HG03457 (cell line): ENCODE results near the gene KREMEN2.

Source experiments
- ATAC-seq: cut with Tn5 transposase; IDR thresholded peaks from one replicate; pipeline ENCODE4 v1.9.1; 2021; ENCODE audit warnings: moderate number of reproducible peaks; ENCODE audit not compliant: unreplicated experiment

The KREMEN2 gene

DNA sequence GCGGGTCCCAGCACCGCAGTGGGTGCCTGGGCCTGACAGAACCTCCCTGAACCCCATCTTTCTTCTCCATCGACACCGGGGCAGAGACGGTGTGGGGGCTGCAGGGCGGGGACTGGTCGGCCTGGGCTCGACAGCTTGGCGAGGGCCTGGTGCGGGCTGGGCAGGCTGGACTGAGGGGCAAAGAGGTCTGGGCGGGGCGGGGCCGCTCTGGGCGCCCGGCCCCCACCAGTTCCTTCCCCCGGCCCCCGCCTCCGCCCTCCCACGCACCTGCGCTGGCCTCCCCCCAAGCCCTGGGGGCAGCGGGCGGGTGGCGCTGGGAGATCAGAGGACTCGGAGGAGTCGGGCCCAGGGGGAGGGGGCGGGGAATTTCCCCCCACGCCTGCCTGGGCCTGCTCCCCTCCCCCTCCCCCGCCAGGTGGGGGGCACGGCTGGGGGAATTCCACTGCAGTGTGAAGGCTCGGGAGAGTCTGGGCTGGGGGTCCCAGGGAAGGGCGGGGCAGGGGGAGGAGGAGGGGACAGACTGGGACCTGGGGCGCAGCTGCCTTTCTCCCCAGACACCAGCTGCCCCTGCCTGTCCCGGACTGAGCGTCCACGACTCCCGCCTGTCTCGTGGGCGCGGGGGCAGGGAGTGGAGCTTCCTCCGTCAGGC lies 877 bp upstream of the KREMEN2 start:
- ATAC-seq: no peak

- ATAC-seq: no peak
Observed at GRCh38 chr16:2964475-2965336, 631 bp downstream of the KREMEN2 start.

DNA sequence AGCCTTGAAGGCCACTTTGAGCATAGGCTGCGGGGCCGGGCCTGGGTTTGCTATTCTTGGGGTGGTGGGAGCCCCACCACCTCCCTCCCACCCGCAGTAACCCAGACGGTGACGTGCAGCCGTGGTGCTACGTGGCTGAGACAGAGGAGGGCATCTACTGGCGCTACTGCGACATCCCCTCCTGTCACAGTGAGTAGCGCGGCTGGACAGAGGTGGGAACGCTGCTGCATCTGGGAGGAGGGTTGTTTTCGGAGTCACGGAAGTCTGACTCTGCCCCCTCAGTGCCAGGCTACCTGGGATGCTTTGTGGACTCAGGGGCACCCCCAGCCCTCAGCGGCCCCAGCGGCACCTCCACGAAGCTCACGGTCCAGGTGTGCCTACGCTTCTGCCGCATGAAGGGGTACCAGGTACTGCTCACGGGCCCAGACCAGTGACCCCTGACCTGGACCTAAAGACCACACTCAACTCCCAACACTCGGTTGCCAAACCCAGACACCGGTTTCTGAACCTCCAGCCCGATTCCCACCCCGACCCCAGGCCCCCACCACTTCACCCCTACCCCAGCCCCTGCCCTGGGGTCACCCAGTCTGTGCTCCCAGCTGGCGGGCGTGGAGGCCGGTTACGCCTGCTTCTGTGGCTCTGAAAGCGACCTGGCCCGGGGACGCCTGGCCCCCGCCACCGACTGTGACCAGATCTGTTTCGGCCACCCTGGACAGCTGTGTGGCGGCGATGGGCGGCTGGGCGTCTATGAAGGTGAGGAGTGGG lies 2.1 kb downstream of the KREMEN2 start:
- ATAC-seq: no peak

DNA sequence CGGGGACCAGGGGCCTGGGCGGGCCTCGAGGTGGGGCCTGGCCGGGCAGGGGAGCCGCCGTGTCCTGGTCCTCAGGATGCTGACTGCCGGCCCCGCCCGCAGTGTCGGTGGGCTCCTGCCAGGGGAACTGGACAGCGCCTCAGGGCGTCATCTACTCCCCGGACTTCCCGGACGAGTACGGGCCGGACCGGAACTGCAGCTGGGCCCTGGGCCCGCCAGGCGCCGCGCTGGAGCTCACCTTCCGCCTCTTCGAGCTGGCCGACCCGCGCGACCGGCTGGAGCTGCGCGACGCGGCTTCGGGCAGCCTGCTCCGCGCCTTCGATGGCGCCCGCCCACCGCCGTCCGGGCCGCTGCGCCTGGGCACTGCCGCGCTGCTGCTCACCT lies 2.7 kb downstream of the KREMEN2 start:
- ATAC-seq: no peak

DNA sequence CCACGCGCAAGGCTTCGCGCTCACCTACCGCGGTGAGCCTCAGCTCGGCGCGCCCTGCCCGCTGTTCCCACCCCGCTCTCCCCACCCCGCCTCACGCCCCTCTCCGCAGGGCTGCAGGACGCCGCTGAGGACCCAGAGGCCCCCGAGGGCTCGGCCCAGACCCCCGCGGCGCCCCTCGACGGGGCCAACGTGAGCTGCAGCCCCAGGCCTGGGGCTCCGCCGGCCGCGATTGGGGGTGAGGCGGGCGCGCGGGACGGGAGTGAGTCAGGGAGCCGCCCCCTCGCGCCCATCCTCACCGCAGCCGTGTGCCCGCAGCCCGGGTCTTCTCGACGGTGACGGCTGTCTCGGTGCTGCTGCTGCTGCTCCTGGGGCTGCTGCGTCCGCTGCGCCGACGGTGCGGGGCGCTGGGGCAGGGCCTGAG lies 3.1 kb downstream of the KREMEN2 start:
- no peak for ATAC-seq

DNA sequence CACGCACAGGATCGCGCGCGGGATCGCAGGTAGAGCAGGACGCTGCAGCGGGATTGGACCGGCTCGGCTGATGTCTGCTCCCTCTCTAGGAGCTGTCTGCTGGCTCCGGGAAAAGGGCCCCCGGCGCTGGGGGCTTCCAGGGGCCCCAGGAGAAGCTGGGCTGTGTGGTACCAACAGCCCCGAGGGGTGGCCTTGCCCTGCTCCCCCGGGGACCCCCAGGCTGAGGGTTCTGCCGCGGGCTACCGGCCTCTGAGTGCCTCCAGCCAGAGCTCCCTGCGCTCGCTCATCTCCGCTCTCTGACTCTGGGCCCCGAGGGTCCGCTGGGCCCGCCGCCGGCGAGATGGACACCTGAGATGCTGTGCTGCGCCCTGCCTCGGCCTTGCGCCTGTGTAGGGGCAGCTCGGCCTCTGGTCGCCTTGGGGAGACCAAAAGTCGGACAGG lies 3.7 kb downstream of the KREMEN2 start:
- ATAC-seq: no peak

GRCh38 chr16:2968368-2968737 lies 4.3 kb downstream of the KREMEN2 start:
- ATAC-seq: no peak

GRCh38 chr16:2968738-2969544 lies 4.9 kb downstream of the KREMEN2 start, which contains the start of gene PAQR4:
PAQR4 (plus strand) TSS chr16:2969348; CDS start chr16:2969675, 327 bp downstream.
- peak; percentile 45 for ATAC-seq

GRCh38 chr16:2969545-2970521 lies 5.8 kb downstream of the KREMEN2 start:
- ATAC-seq: peak; percentile 4

GRCh38 chr16:2970563-2970962 lies 6.5 kb downstream of the KREMEN2 start:
- ATAC-seq: no peak

DNA sequence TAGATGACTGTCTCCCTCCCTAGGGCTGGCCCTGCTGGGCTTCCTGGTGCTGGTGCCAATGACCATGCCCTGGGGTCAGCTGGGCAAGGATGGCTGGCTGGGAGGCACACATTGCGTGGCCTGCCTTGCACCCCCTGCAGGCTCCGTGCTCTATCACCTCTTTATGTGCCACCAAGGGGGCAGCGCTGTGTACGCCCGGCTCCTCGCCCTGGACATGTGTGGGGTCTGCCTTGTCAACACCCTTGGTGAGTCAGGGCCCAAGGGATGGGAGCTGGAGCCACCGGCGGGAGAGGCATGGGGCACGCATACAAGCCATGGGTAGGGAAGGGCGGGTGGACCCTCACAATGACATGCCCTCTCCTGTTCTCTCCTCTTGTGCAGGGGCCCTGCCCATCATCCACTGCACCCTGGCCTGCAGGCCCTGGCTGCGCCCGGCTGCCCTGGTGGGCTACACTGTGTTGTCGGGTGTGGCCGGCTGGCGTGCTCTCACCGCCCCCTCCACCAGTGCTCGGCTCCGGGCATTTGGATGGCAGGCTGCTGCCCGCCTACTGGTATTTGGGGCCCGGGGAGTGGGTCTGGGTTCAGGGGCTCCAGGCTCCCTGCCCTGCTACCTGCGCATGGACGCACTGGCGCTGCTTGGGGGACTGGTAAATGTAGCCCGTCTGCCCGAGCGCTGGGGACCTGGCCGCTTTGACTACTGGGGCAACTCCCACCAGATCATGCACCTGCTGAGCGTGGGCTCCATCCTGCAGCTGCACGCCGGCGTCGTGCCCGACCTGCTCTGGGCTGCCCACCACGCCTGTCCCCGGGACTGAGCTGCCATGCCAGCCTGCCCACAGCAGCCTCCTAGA lies 7.3 kb downstream of the KREMEN2 start:
- no peak for ATAC-seq

DNA sequence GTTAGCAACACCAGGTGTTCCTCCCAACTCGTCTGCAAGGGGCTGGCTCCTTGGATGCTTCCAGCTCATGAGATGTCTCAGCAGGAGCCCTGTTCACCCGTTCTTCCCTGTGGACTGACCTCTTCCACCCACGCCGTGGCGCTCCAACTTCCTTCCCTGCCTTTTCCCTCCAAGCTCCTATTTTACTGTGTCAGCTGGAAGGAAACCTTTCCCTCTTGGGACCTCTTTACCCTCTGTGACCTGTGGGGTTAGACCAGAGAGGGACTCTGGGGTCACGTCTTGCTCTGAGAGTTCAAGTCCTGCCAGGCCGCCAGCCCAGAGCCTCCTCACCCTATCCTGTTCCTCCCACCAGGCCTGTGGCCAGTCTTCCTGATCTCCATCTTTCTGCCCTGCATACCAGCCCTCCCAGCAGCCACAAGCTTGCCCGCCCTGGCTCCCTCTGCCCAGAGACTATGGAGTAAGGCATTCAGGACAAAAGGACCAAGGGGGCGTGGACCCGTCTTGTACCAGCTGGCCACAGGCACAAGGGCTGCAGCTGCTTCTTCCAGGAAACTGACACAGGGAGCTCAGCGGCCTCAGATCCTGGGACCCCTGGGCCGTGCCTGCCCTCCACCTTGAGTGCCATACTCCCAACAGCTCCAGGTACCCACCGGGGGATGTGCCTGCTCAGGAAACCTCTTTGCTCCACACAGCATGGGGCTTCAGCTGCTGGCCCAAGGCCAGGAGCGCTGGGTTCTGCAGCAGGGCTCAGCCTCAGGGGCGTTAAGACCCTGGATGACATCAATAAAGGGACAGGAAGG lies 8.1 kb downstream of the KREMEN2 start:
- no peak for ATAC-seq

- no peak for ATAC-seq
Observed at GRCh38 chr16:2973093-2973492, 9.0 kb downstream of the KREMEN2 start.

GRCh38 chr16:2973605-2974318 lies 9.7 kb downstream of the KREMEN2 start:
- ATAC-seq: no peak

DNA sequence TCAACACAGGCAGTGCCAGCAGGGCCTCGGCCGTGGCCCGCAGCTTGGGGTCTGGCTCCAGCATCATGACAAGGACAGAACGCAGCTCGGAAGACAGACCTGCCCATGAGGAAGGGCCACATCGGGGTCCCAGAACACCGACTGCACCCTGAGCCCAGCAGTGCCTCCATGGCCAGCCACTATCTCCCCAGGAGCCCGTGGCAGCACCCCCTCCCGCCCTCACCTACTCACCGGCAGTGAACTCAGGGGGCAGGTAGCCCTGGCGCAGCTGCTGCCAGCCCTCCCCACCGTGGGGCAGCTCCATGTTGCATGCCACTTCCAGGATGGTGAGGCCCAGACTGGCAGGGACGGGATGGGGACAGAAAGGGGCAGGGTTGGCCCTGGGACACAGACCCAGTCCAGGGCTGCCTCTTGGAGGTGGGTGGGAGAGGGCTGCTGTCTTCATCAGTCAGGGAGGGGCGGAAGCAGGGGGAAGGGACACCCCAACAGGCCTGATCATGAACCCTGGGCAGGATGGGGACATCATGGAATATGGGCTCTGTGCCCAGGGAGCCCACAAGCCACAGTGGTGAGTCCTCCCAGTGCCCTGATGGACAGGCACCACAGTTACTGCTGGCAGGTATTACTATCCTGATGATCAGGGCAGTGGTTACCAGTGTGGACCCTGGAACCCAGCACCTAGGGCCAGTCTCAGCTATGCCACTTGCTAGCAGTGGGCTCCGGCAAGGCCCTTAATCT lies 10.4 kb downstream of the KREMEN2 start:
- ATAC-seq: no peak

DNA sequence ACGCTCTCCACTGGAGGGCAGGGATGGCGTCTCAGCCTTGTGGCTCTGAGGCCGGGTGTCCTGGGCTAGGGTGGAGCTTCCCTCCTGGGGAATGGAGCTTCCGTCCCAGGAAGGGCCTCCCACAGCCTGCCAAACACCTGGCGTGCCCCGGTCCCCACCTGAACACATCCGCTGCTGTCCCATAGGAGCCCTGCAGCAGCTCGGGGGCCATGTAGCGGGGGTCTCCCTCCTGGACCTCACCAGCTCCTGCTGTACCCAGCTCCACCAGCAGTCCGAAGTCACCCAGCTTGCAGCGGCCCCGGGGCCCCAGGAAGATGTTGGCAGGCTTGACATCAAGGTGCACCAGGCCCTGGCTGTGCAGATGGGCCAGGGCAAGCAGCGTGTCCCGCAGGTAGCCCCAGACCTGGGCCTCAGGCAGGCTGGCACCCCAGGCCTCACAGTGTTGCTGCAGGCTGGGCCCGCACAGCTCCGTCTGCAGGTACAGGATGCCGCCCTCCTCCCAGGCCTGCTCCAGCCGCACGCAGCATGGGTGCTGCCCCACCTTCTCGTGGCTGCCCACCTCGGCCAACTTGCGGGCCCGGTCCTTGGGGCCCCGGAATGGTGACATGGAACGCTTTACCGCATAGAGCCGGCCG lies 11.2 kb downstream of the KREMEN2 start:
- no peak for ATAC-seq
